C4-2B (cell line): ENCODE data around the gene SIM2.

Experiments
- CTCF ChIP-seq: fragments of 450-650 bp; conservative IDR thresholded peaks from 2 replicates; pipeline ENCODE4 v1.5.1; 2017; ENCODE audit warnings: mild to moderate bottlenecking
- ZFX ChIP-seq: fragments of 450-650 bp; IDR thresholded peaks from 2 replicates; pipeline ENCODE4 v1.6.1; 2017

GRCh38 chr21:36766511-36766910 lies 67.6 kb downstream of the SIM2 start:
- no peak for TF ChIP-seq CTCF
- TF ChIP-seq ZFX = no peak
